K562 (cell line): Measurements from ENCODE around the gene KYAT1. TPM values are rescaled to one million over a fixed set of nuclear protein-coding genes. Genes with fewer than 3 reads are reported as not detected.
A peak's percentile ranks its signal among the peaks of the same experiment; 100 is the strongest.

Source experiments
- CXXC5 ChIP-seq: fragments of 250-450 bp; sonication (Bioruptor Pico); IDR thresholded peaks from 2 replicates; pipeline ENCODE4 v1.8.0; 2022; ENCODE audit warnings: inconsistent platforms, mild to moderate bottlenecking, moderate library complexity
- GATAD2A ChIP-seq: fragments of 450-650 bp; IDR thresholded peaks from 2 replicates; pipeline ENCODE4 v1.6.1; 2017
- GTF2A2 ChIP-seq: IDR thresholded peaks from 2 replicates; pipeline ENCODE4 v1.6.1; 2016; ENCODE audit warnings: mild to moderate bottlenecking, missing genetic modification characterization, missing compliant biosample characterization
- HNRNPL ChIP-seq: fragments of 200-400 bp; formaldehyde crosslinking; IDR thresholded peaks from 2 replicates; pipeline ENCODE4 v1.6.1; 2017; ENCODE audit warnings: low read depth, mild to moderate bottlenecking, low read length
- MCM5 ChIP-seq: fragments of 450-650 bp; IDR thresholded peaks from 2 replicates; pipeline ENCODE4 v1.6.1; 2016; ENCODE audit warnings: low read depth
- OTX1 ChIP-seq: fragments of 450-650 bp; formaldehyde crosslinking; IDR thresholded peaks from 2 replicates; pipeline ENCODE4 v1.4.0; 2022; ENCODE audit warnings: mild to moderate bottlenecking
- POLR2A ChIP-seq: fragments of 450-650 bp; conservative IDR thresholded peaks from 2 replicates; pipeline ENCODE4 v1.6.1; 2016
- POLR2AphosphoS5 ChIP-seq: IDR thresholded peaks from 2 replicates; pipeline ENCODE4 v1.6.1; 2011; ENCODE audit warnings: mild to moderate bottlenecking, low read depth, low read length, moderate library complexity; ENCODE audit not compliant: control insufficient read depth, insufficient read depth
- RBFOX2 ChIP-seq: fragments of 200-400 bp; formaldehyde crosslinking; IDR thresholded peaks from 2 replicates; pipeline ENCODE4 v1.6.1; 2017; ENCODE audit warnings: low read depth, mild to moderate bottlenecking, low read length, moderate library complexity
- RBM14 ChIP-seq: fragments of 200-400 bp; formaldehyde crosslinking; IDR thresholded peaks from 2 replicates; pipeline ENCODE4 v1.6.1; 2018; ENCODE audit warnings: low read depth, mild to moderate bottlenecking, low read length, moderate library complexity, borderline replicate concordance; ENCODE audit not compliant: insufficient read depth
- SMAD4 ChIP-seq: fragments of 250-450 bp; sonication (Bioruptor Pico); conservative IDR thresholded peaks from 2 replicates; pipeline ENCODE4 v1.8.0; 2021; ENCODE audit warnings: inconsistent platforms, mild to moderate bottlenecking, moderate library complexity
- SMARCC2 ChIP-seq: fragments of 450-650 bp; IDR thresholded peaks from 2 replicates; pipeline ENCODE4 v1.6.1; 2017; ENCODE audit warnings: antibody characterized with exemption, moderate library complexity, mild to moderate bottlenecking, low read depth
- ZC3H11A ChIP-seq: IDR thresholded peaks from 2 replicates; pipeline ENCODE4 v1.6.1; 2012; ENCODE audit warnings: low read depth, low read length, improper control_type of control experiment
- ZFPM2 ChIP-seq: fragments of 250-450 bp; sonication (Bioruptor Pico); IDR thresholded peaks from 2 replicates; pipeline ENCODE4 v1.5.1; 2022; ENCODE audit warnings: mild to moderate bottlenecking
- ZNF217 ChIP-seq: sonication (generic); formaldehyde crosslinking; IDR thresholded peaks from 2 replicates; pipeline ENCODE4 v1.8.0; 2022; ENCODE audit warnings: mild to moderate bottlenecking, missing genetic modification reagents
- ZNF778 ChIP-seq: fragments of 450-650 bp; formaldehyde crosslinking; IDR thresholded peaks from 2 replicates; pipeline ENCODE4 v1.4.0; 2020; ENCODE audit warnings: mild to moderate bottlenecking, moderate library complexity
- polyA plus RNA-seq, 8 experiments: library from polyadenylated mRNA; depleted of rRNA in 4 of 8; stranded (reverse) in 5 of 8; unstranded in 3 of 8; fragments of >200 nt; fragmentation: Nextera tagmentation in 2 of 8; fragmentation: Illumina TruSeq in 1 of 8; extraction: Ambion mirVana in 2 of 8; extraction: Trizol in 1 of 8; gene quantifications; 2 replicates each; pipeline versions ENCODE4 v1.2.1 to v1.2.3, GENCODE V29; 2011 to 2014; ENCODE audit warnings: inconsistent platforms in 1 of 8, missing spikeins in 1 of 8
- total RNA-seq, 7 experiments: library from RNA; depleted of rRNA in 6 of 7; stranded (reverse); fragments of >200 nt in 6 of 7; fragmentation: Illumina TruSeq in 2 of 7; extraction: Trizol in 2 of 7; gene quantifications; 2 replicates each; pipeline versions ENCODE4 v1.2.1 to v1.2.3, GENCODE V29; 2011 to 2021; ENCODE audit warnings: low replicate concordance in 1 of 7
- TF ChIP-seq, protein P1 (sequence below): sonication (generic); formaldehyde crosslinking; IDR thresholded peaks from 2 replicates; pipeline ENCODE4 v1.8.1; 2023; ENCODE audit warnings: mild to moderate bottlenecking, missing genetic modification reagents, moderate library complexity
- TF ChIP-seq, protein P2 (sequence below): sonication (generic); formaldehyde crosslinking; IDR thresholded peaks from 2 replicates; pipeline ENCODE4 v1.8.1; 2023; ENCODE audit warnings: missing genetic modification reagents, mild to moderate bottlenecking, borderline replicate concordance
- TF ChIP-seq, protein P3 (sequence below): IDR thresholded peaks from 2 replicates; pipeline ENCODE4 v1.6.1; 2012; ENCODE audit warnings: low read depth, low read length, improper control_type of control experiment, borderline replicate concordance
- TF ChIP-seq, protein P4 (sequence below): sonication (generic); formaldehyde crosslinking; IDR thresholded peaks from 2 replicates; pipeline ENCODE4 v1.8.0; 2022; ENCODE audit warnings: mild to moderate bottlenecking, missing genetic modification reagents

KYAT1 gene
- total and polyA plus RNA-seq, 9 of the 15 experiments (the other 6 are each of a cell fraction or from before 2014, with no cell fraction given) = 6.4 to 16.8 (median 11.1) TPM

DNA sequence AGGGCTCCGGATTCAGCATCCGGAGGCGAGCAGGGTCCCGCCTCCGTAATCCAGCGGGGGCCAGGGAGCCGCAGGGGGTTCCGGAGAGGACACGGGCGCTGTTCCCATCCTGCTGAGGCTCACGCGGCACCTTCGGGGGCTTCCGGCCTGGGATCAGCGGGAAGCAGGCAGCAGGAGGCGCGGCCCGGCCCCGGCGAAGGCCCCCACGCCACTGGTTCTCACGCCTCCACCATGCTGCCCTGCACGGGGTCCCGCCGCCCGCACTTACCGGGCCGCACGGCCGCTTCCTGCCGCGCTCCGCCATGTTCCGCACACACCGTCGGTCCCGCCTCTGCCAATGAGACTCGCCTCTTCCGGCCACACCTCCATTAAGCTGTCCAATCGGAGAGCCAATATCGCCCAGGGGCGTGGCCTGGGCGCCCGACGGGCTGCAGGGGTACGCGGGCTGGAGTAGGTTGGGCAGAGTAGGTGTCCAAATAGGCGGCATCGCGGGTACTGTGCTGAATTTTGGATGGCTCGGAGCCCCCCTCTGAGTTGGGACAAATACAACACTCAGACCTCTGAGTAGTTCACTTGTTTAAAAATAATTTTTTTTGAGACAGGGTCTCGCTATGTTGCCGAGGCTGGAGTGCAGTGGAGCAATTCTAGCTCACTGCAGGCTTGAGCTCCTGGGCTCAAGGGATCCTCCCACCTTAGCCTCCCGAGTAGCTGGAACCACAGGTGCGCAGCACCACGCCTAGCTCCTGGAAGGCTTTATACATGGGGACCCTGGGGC lies 52.1 kb downstream of the KYAT1 start, which contains the start of gene SPOUT1 (continued):
- TF ChIP-seq, protein P1, sequence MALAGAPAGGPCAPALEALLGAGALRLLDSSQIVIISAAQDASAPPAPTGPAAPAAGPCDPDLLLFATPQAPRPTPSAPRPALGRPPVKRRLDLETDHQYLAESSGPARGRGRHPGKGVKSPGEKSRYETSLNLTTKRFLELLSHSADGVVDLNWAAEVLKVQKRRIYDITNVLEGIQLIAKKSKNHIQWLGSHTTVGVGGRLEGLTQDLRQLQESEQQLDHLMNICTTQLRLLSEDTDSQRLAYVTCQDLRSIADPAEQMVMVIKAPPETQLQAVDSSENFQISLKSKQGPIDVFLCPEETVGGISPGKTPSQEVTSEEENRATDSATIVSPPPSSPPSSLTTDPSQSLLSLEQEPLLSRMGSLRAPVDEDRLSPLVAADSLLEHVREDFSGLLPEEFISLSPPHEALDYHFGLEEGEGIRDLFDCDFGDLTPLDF (CRISPR knock-in tag) = no peak
- TF ChIP-seq POLR2A (peak; percentile 91), ZFPM2 (CRISPR knock-in tag) (no peak), ZNF778 (CRISPR knock-in tag) (no peak), SMARCC2 (no peak), GATAD2A (no peak), CXXC5 (CRISPR knock-in tag) (peak; percentile 82), RBM14 (0 out of 2 replicates have a peak, but pooled peaks have one; percentile 74), HNRNPL (peak; percentile 81; the same call in 1 of the 2 replicates), OTX1 (CRISPR knock-in tag) (no peak), SMAD4 (CRISPR knock-in tag) (no peak), ZC3H11A (no peak), GTF2A2 (tag) (no peak), MCM5 (no peak), ZNF217 (CRISPR knock-in tag) (no peak), RBFOX2 (peak; percentile 96), POLR2AphosphoS5 (peak; percentile 66)
- TF ChIP-seq, protein P2, sequence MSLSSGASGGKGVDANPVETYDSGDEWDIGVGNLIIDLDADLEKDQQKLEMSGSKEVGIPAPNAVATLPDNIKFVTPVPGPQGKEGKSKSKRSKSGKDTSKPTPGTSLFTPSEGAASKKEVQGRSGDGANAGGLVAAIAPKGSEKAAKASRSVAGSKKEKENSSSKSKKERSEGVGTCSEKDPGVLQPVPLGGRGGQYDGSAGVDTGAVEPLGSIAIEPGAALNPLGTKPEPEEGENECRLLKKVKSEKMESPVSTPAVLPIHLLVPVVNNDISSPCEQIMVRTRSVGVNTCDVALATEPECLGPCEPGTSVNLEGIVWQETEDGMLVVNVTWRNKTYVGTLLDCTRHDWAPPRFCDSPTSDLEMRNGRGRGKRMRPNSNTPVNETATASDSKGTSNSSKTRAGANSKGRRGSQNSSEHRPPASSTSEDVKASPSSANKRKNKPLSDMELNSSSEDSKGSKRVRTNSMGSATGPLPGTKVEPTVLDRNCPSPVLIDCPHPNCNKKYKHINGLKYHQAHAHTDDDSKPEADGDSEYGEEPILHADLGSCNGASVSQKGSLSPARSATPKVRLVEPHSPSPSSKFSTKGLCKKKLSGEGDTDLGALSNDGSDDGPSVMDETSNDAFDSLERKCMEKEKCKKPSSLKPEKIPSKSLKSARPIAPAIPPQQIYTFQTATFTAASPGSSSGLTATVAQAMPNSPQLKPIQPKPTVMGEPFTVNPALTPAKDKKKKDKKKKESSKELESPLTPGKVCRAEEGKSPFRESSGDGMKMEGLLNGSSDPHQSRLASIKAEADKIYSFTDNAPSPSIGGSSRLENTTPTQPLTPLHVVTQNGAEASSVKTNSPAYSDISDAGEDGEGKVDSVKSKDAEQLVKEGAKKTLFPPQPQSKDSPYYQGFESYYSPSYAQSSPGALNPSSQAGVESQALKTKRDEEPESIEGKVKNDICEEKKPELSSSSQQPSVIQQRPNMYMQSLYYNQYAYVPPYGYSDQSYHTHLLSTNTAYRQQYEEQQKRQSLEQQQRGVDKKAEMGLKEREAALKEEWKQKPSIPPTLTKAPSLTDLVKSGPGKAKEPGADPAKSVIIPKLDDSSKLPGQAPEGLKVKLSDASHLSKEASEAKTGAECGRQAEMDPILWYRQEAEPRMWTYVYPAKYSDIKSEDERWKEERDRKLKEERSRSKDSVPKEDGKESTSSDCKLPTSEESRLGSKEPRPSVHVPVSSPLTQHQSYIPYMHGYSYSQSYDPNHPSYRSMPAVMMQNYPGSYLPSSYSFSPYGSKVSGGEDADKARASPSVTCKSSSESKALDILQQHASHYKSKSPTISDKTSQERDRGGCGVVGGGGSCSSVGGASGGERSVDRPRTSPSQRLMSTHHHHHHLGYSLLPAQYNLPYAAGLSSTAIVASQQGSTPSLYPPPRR (CRISPR knock-in tag) = no peak
- TF ChIP-seq, protein P3, sequence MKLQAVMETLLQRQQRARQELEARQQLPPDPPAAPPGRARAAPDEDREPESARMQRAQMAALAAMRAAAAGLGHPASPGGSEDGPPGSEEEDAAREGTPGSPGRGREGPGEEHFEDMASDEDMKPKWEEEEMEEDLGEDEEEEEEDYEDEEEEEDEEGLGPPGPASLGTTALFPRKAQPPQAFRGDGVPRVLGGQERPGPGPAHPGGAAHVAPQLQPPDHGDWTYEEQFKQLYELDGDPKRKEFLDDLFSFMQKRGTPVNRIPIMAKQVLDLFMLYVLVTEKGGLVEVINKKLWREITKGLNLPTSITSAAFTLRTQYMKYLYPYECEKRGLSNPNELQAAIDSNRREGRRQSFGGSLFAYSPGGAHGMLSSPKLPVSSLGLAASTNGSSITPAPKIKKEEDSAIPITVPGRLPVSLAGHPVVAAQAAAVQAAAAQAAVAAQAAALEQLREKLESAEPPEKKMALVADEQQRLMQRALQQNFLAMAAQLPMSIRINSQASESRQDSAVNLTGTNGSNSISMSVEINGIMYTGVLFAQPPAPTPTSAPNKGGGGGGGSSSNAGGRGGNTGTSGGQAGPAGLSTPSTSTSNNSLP = no peak
- TF ChIP-seq, protein P4, sequence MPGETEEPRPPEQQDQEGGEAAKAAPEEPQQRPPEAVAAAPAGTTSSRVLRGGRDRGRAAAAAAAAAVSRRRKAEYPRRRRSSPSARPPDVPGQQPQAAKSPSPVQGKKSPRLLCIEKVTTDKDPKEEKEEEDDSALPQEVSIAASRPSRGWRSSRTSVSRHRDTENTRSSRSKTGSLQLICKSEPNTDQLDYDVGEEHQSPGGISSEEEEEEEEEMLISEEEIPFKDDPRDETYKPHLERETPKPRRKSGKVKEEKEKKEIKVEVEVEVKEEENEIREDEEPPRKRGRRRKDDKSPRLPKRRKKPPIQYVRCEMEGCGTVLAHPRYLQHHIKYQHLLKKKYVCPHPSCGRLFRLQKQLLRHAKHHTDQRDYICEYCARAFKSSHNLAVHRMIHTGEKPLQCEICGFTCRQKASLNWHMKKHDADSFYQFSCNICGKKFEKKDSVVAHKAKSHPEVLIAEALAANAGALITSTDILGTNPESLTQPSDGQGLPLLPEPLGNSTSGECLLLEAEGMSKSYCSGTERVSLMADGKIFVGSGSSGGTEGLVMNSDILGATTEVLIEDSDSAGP (CRISPR knock-in tag) = no peak
